NCI-H2196 treated with DMSO at 0.1 percent for 48 hours (cell line): ENCODE results near the gene GGTA1.
"Not testable (repeated sequence)": the region's sequence is repeated elsewhere in the genome, so short reads cannot be mapped to it uniquely, and the experiment has no call there.

Experiments
- DNase-seq: peaks from one replicate; lab custom pipeline; 2025; ENCODE audit not compliant: unreplicated experiment; lab: John Stamatoyannopoulos, UW

Gene GGTA1

GRCh38 chr9:121499427-121500164 lies at the start of gene GGTA1:
Gene GGTA1, minus strand, starts transcription at chr9:121499844. Its CDS starts 31,922 bp downstream, at chr9:121467922.
- DNase-seq: no peak

- DNase-seq: no peak
Measured at GRCh38 chr9:121548666-121549065, 49.0 kb upstream of the GGTA1 start.

- peak; percentile 88 for DNase-seq
Measured at GRCh38 chr9:121545875-121546423, 46.3 kb upstream of the GGTA1 start.

GRCh38 chr9:121545150-121545874 lies 45.7 kb upstream of the GGTA1 start:
- no peak for DNase-seq

GRCh38 chr9:121542025-121542424 lies 42.4 kb upstream of the GGTA1 start:
- DNase-seq: no peak

- no peak for DNase-seq
Measured at GRCh38 chr9:121541256-121541655, 41.6 kb upstream of the GGTA1 start.

- peak; percentile 12 for DNase-seq
Measured at GRCh38 chr9:121538221-121538620, 38.6 kb upstream of the GGTA1 start.

GRCh38 chr9:121537283-121537682 lies 37.6 kb upstream of the GGTA1 start:
- DNase-seq: no peak

GRCh38 chr9:121532881-121533280 lies 33.2 kb upstream of the GGTA1 start:
- DNase-seq: no peak

- peak; percentile 60 for DNase-seq
Measured at GRCh38 chr9:121529237-121529987, 29.8 kb upstream of the GGTA1 start.

- no peak for DNase-seq
Measured at GRCh38 chr9:121528642-121529041, 29.0 kb upstream of the GGTA1 start.

GRCh38 chr9:121527371-121527770 lies 27.7 kb upstream of the GGTA1 start:
- DNase-seq: no peak

GRCh38 chr9:121519688-121520087 lies 20.0 kb upstream of the GGTA1 start:
- not testable (repeated sequence) for DNase-seq

- no peak for DNase-seq
Measured at GRCh38 chr9:121518634-121519033, 19.0 kb upstream of the GGTA1 start.

- DNase-seq: not testable (repeated sequence)
Measured at GRCh38 chr9:121513166-121513565, 13.5 kb upstream of the GGTA1 start.

- DNase-seq: no peak
Measured at GRCh38 chr9:121510766-121511550, 11.3 kb upstream of the GGTA1 start.

- DNase-seq: no peak
Measured at GRCh38 chr9:121509180-121509579, 9.5 kb upstream of the GGTA1 start.

GRCh38 chr9:121508415-121508814 lies 8.8 kb upstream of the GGTA1 start:
- DNase-seq: no peak

GRCh38 chr9:121505903-121506735 lies 6.5 kb upstream of the GGTA1 start:
- no peak for DNase-seq

- no peak for DNase-seq
Measured at GRCh38 chr9:121503444-121503843, 3.8 kb upstream of the GGTA1 start.
